ENCODE measurements around the gene HAS3.
"Not testable (repeated sequence)": the region's sequence is repeated elsewhere in the genome, so short reads cannot be mapped to it uniquely, and the experiment has no call there.

Gene HAS3

GRCh38 chr16:69105501-69106361, at the start of gene HAS3:
HAS3 (plus strand) TSS chr16:69105653; CDS start chr16:69109396, 3,743 bp downstream.
- DNase-seq, result peak in 3 of 14 donors; percentile 7 to 39 (median 7)

- DNase-seq, result no peak
Measured at GRCh38 chr16:69055980-69056379, 49.5 kb upstream of the HAS3 start.

GRCh38 chr16:69056421-69056820, 49.0 kb upstream of the HAS3 start:
- DNase-seq, result no peak

GRCh38 chr16:69057400-69058378, 47.8 kb upstream of the HAS3 start:
- no peak for DNase-seq

- not testable (repeated sequence) for DNase-seq
Measured at GRCh38 chr16:69063491-69063890, 42.0 kb upstream of the HAS3 start.

GRCh38 chr16:69064124-69064763, 41.2 kb upstream of the HAS3 start:
- DNase-seq, result no peak

- DNase-seq, result no peak
Measured at GRCh38 chr16:69064764-69065313, 40.6 kb upstream of the HAS3 start.

- no peak for DNase-seq
Measured at GRCh38 chr16:69069504-69069903, 35.9 kb upstream of the HAS3 start.

- no peak for DNase-seq
Measured at GRCh38 chr16:69071036-69071435, 34.4 kb upstream of the HAS3 start.

GRCh38 chr16:69072640-69072974, 32.8 kb upstream of the HAS3 start:
- DNase-seq, result no peak

GRCh38 chr16:69073181-69073702, 32.2 kb upstream of the HAS3 start:
- DNase-seq, result peak in 1 of 14 donors; percentile 3

GRCh38 chr16:69077251-69077650, 28.2 kb upstream of the HAS3 start:
- DNase-seq, result no peak

GRCh38 chr16:69078073-69078472, 27.4 kb upstream of the HAS3 start:
- DNase-seq, result no peak

- no peak for DNase-seq
Measured at GRCh38 chr16:69079697-69080096, 25.8 kb upstream of the HAS3 start.

GRCh38 chr16:69083306-69083941, 22.0 kb upstream of the HAS3 start:
- DNase-seq, result no peak

- DNase-seq, result no peak
Measured at GRCh38 chr16:69084289-69084688, 21.2 kb upstream of the HAS3 start.

GRCh38 chr16:69085032-69085695, 20.3 kb upstream of the HAS3 start:
- DNase-seq, result no peak

GRCh38 chr16:69087161-69087581, 18.3 kb upstream of the HAS3 start:
- no peak for DNase-seq

GRCh38 chr16:69088684-69089083, 16.8 kb upstream of the HAS3 start:
- no peak for DNase-seq

GRCh38 chr16:69089091-69089910, 16.2 kb upstream of the HAS3 start:
- no peak for DNase-seq
